DOHH2 (cell line): ENCODE data around the gene USPL1.

ENCODE experiments used
- EZH2phosphoT487 ChIP-seq: fragments of 200-600 bp; sonication (generic); IDR thresholded peaks from 2 replicates; pipeline ENCODE4 v1.6.1; 2017; ENCODE audit warnings: borderline replicate concordance, mild to moderate bottlenecking, antibody characterized with exemption, low read length, moderate library complexity, mixed read lengths
- TF ChIP-seq, protein P1 (sequence below): fragments of 200-600 bp; sonication (generic); IDR thresholded peaks from one replicate; pipeline ENCODE4 v1.5.1; 2014; ENCODE audit warnings: antibody characterized with exemption, mild to moderate bottlenecking, low read depth, low read length; ENCODE audit not compliant: poor library complexity, severe bottlenecking

DNA sequence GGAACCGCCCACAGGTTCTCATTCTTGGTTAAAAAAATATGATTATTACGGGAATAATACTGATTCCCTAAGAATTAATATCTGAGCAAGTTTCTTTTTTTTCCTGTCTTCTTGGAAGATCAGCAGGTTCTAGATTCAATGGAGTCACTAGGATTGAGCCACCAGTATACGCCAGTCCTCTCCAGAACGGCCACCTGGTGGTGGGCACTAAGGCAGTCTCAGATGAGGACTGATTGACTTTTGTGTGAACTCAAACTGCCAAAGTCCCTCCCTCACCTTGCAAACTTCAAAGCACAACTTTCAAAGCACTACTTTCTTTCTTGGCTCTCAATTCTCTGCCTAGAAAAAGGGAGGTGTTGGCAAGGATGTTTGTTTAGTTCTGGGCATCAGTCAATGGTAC lies 84.3 kb downstream of the USPL1 start:
- TF ChIP-seq, protein P1, sequence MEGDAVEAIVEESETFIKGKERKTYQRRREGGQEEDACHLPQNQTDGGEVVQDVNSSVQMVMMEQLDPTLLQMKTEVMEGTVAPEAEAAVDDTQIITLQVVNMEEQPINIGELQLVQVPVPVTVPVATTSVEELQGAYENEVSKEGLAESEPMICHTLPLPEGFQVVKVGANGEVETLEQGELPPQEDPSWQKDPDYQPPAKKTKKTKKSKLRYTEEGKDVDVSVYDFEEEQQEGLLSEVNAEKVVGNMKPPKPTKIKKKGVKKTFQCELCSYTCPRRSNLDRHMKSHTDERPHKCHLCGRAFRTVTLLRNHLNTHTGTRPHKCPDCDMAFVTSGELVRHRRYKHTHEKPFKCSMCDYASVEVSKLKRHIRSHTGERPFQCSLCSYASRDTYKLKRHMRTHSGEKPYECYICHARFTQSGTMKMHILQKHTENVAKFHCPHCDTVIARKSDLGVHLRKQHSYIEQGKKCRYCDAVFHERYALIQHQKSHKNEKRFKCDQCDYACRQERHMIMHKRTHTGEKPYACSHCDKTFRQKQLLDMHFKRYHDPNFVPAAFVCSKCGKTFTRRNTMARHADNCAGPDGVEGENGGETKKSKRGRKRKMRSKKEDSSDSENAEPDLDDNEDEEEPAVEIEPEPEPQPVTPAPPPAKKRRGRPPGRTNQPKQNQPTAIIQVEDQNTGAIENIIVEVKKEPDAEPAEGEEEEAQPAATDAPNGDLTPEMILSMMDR, result no peak
- no peak for TF ChIP-seq EZH2phosphoT487
